H9 (cell line): ENCODE measurements around the gene CARM1. TPM values are rescaled to one million over a fixed set of nuclear protein-coding genes. Genes with fewer than 3 reads are reported as not detected.

Experiments used
- DNase-seq: peaks from one replicate; pipeline ENCODE4 v3.0.0-alpha.2; 2017
- H2AFZ ChIP-seq: one replicate; pipeline ENCODE4 v1.6.1; 2013; ENCODE audit warnings: mild to moderate bottlenecking, low read length, control low read depth, moderate library complexity
- H2AK5ac ChIP-seq: 2 replicates; pipeline ENCODE4 v1.6.1; 2013; ENCODE audit warnings: low read length, control low read depth, mixed read lengths; ENCODE audit not compliant: insufficient read length
- H2BK120ac ChIP-seq: one replicate; pipeline ENCODE4 v1.6.1; 2013; ENCODE audit warnings: low read depth, mild to moderate bottlenecking, low read length, control low read depth, inconsistent platforms; ENCODE audit not compliant: poor library complexity, severe bottlenecking
- H2BK12ac ChIP-seq: 2 replicates; pipeline ENCODE4 v1.6.1; 2013; ENCODE audit warnings: low read length, control low read depth, mixed read lengths, low read depth; ENCODE audit not compliant: insufficient read length
- H2BK15ac ChIP-seq: 2 replicates; pipeline ENCODE4 v1.6.1; 2013; ENCODE audit warnings: low read depth, low read length, control low read depth
- H2BK20ac ChIP-seq: one replicate; pipeline ENCODE4 v1.6.1; 2013; ENCODE audit warnings: low read depth, mild to moderate bottlenecking, low read length, control low read depth, inconsistent platforms; ENCODE audit not compliant: poor library complexity, severe bottlenecking
- H2BK5ac ChIP-seq: 2 replicates; pipeline ENCODE4 v1.6.1; 2013; ENCODE audit warnings: low read length, control low read depth, mixed read lengths; ENCODE audit not compliant: insufficient read length
- H3K14ac ChIP-seq: 2 replicates; pipeline ENCODE4 v1.6.1; 2013; ENCODE audit warnings: low read length, control low read depth; ENCODE audit not compliant: insufficient read depth
- H3K18ac ChIP-seq: 2 replicates; pipeline ENCODE4 v1.6.1; 2013; ENCODE audit warnings: low read depth, mild to moderate bottlenecking, mixed read lengths, low read length, control low read depth; ENCODE audit not compliant: insufficient read length
- H3K23ac ChIP-seq: 2 replicates; pipeline ENCODE4 v1.6.1; 2013; ENCODE audit warnings: low read length, control low read depth, mixed read lengths, low read depth; ENCODE audit not compliant: insufficient read length
- H3K23me2 ChIP-seq: 2 replicates; pipeline ENCODE4 v1.6.1; 2013; ENCODE audit warnings: low read depth, mild to moderate bottlenecking, mixed read lengths, low read length, control low read depth; ENCODE audit not compliant: insufficient read length, poor library complexity, severe bottlenecking
- H3K27ac ChIP-seq: 2 replicates; pipeline ENCODE4 v1.5.1; 2013; ENCODE audit warnings: low read length, control low read depth, mixed read lengths, low read depth; ENCODE audit not compliant: insufficient read length
- H3K27me3 ChIP-seq: 2 replicates; pipeline ENCODE4 v1.6.1; 2013; ENCODE audit warnings: low read length, control low read depth, inconsistent platforms; ENCODE audit not compliant: insufficient read depth
- H3K4ac ChIP-seq: 2 replicates; pipeline ENCODE4 v1.6.1; 2013; ENCODE audit warnings: low read depth, mild to moderate bottlenecking, control low read depth, inconsistent platforms, low read length, moderate library complexity
- H3K4me1 ChIP-seq: 2 replicates; pipeline ENCODE4 v1.6.1; 2013; ENCODE audit warnings: low read length, control low read depth, inconsistent platforms; ENCODE audit not compliant: insufficient read depth
- H3K4me2 ChIP-seq: 2 replicates; pipeline ENCODE4 v1.6.1; 2013; ENCODE audit warnings: low read length, control low read depth, mixed read lengths; ENCODE audit not compliant: insufficient read length, insufficient read depth
- H3K56ac ChIP-seq: 2 replicates; pipeline ENCODE4 v1.6.1; 2013; ENCODE audit warnings: low read depth, mild to moderate bottlenecking, mixed read lengths, low read length, control low read depth; ENCODE audit not compliant: insufficient read length
- H3K79me1 ChIP-seq: 2 replicates; pipeline ENCODE4 v1.6.1; 2013; ENCODE audit warnings: low read depth, mild to moderate bottlenecking, moderate library complexity, low read length, control low read depth, inconsistent platforms; ENCODE audit not compliant: insufficient read depth, poor library complexity, severe bottlenecking
- H3K79me2 ChIP-seq: 2 replicates; pipeline ENCODE4 v1.6.1; 2013; ENCODE audit warnings: low read length, control low read depth, inconsistent platforms; ENCODE audit not compliant: insufficient read depth
- H3K9ac ChIP-seq: 2 replicates; pipeline ENCODE4 v1.6.1; 2013; ENCODE audit warnings: low read length, control low read depth, mixed read lengths; ENCODE audit not compliant: insufficient read length; ENCODE audit errors: extremely low read depth
- H3K9me3 ChIP-seq: one replicate; pipeline ENCODE4 v1.6.1; 2013; ENCODE audit warnings: low read depth, low read length, inconsistent platforms; ENCODE audit not compliant: control insufficient read depth
- H3T11ph ChIP-seq: one replicate; pipeline ENCODE4 v1.6.1; 2013; ENCODE audit warnings: mild to moderate bottlenecking, low read length, control low read depth, inconsistent platforms
- H4K20me1 ChIP-seq: one replicate; pipeline ENCODE4 v1.6.1; 2013; ENCODE audit not compliant: control insufficient read depth, insufficient read length, insufficient read depth
- H4K5ac ChIP-seq: 2 replicates; pipeline ENCODE4 v1.6.1; 2013; ENCODE audit warnings: low read depth, mild to moderate bottlenecking, mixed read lengths, low read length, control low read depth; ENCODE audit not compliant: insufficient read length
- H4K8ac ChIP-seq: replicated peaks from 2 replicates; pipeline ENCODE4 v1.6.1; 2013; ENCODE audit warnings: low read length, control low read depth, mixed read lengths, low read depth; ENCODE audit not compliant: insufficient read length
- H4K91ac ChIP-seq: 2 replicates; pipeline ENCODE4 v1.6.1; 2013; ENCODE audit warnings: low read depth, mild to moderate bottlenecking, moderate library complexity, mixed read lengths, low read length, control low read depth; ENCODE audit not compliant: insufficient read length
- H3K27ac Mint-ChIP-seq, 3 experiments: 2 replicates in 2 of 3; 3 replicates in 1 of 3; pipeline ENCODE4 v1.8.0; 2020 to 2021; ENCODE audit warnings: mixed read lengths in 3 of 3, mild to moderate bottlenecking in 1 of 3, moderate library complexity in 1 of 3
- H3K27me3 Mint-ChIP-seq: 2 replicates; pipeline ENCODE4 v1.8.0; 2021; ENCODE audit warnings: low read depth, mild to moderate bottlenecking, moderate library complexity, mixed read lengths
- H3K36me3 Mint-ChIP-seq, 3 experiments: 2 replicates in 2 of 3; 3 replicates in 1 of 3; pipeline ENCODE4 v1.8.0; 2020 to 2021; ENCODE audit warnings: low read depth in 3 of 3, mixed read lengths in 3 of 3; ENCODE audit not compliant: insufficient read depth in 1 of 3
- H3K4me1 Mint-ChIP-seq, 2 experiments: 2 replicates each; pipeline ENCODE4 v1.8.0; 2020; ENCODE audit warnings: mixed read lengths in 2 of 2
- H3K4me3 Mint-ChIP-seq, 2 experiments: 2 replicates in 1 of 2; 3 replicates in 1 of 2; pipeline ENCODE4 v1.8.0; 2020 to 2021; ENCODE audit warnings: mild to moderate bottlenecking in 2 of 2, mixed read lengths in 2 of 2, moderate library complexity in 1 of 2
- H3K9me3 Mint-ChIP-seq, 2 experiments: 2 replicates in 1 of 2; 3 replicates in 1 of 2; pipeline ENCODE4 v1.8.0; 2020; ENCODE audit warnings: mild to moderate bottlenecking in 2 of 2, mixed read lengths in 2 of 2, moderate library complexity in 1 of 2
- WGBS: extraction: QIAGEN DNeasy Blood & Tissue Kit; methylation state at CpG from one replicate; pipeline ENCODE4 v1.1.7; 2013; ENCODE audit warnings: missing lambda C conversion rate, low lambda C conversion rate, mixed read lengths; ENCODE audit not compliant: insufficient read length; ENCODE audit errors: extremely low coverage; 5-methylcytosine and 5-hydroxymethylcytosine counted together
- total RNA-seq: library from RNA; stranded (reverse); gene quantifications from 2 replicates; pipeline ENCODE4 v1.2.1, GENCODE V29; 2021
- TF ChIP-seq, protein P1 (sequence below): fragments of 200-600 bp; sonication (generic); conservative IDR thresholded peaks from 3 replicates; pipeline ENCODE4 v1.8.0; 2021; ENCODE audit warnings: antibody characterized with exemption, mild to moderate bottlenecking

Gene CARM1
- total RNA-seq, 1 experiment from 2014 or later = 111 TPM

DNA sequence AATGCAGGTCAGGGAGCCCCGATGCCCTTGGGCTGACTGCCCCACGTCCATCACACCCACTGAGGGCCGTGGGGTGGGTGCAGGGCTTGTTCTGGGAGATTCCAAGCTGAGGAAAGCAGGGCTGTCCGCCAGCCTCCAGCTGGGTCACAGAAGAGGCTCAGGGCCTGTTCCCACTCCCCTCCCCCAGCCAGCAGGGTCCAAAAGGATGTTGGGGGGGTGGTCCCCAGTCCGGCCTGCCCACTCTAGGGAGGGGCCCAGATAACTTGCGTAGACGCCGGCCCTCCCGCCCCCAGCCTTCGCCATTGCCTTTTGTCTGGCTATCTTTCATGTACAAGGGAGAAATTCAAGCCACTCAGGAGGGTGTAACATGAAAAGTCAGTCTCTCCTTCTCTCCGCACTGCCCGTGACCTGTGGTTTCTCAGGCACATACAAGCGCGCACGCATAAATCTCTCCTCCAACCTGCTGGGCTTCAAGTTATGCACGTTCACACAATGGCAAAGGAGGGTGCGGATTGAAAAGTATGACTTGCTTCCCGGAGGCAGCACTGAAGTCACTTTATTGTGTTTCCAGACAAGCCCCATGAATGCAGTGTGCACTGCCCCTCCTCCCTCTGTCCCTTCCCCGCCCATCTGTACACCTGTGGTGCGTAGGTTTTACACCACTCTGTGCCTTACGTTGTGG lies 20.2 kb downstream of the CARM1 start:
- H3K27me3 Mint-ChIP-seq = no peaks in the 10 kb centered on the region; the same call in 1 of the 2 replicates
- peaks cover 13% of the 10 kb centered on the region; the same call in 1 of the 2 replicates for H3K79me2 ChIP-seq
- H3K23me2 ChIP-seq = no peaks in the 10 kb centered on the region
- H2AFZ ChIP-seq = no peak overlapping the region
- H3K9me3 ChIP-seq = no peaks in the 10 kb centered on the region
- H2BK15ac ChIP-seq = no peak overlapping the region
- no peak overlapping the region for H2AK5ac ChIP-seq
- H3K4me1 ChIP-seq = peaks cover 11% of the 10 kb centered on the region; the same call in 1 of the 2 replicates
- H3K27ac Mint-ChIP-seq = peak overlapping the region; percentile 41 to 78 (median 56); a peak in 5 of 7 replicates
- H3K9ac ChIP-seq = no peak overlapping the region
- no peak overlapping the region for H3K18ac ChIP-seq
- no peak overlapping the region for H4K91ac ChIP-seq
- no CpG with 5 or more reads among the region's 21 CpGs for WGBS
- no peak overlapping the region for H3K4me2 ChIP-seq
- H3K79me1 ChIP-seq = no peaks in the 10 kb centered on the region
- no peak overlapping the region for H2BK12ac ChIP-seq
- no peak overlapping the region for H4K8ac ChIP-seq
- no peaks in the 10 kb centered on the region for H3K9me3 Mint-ChIP-seq
- no peak overlapping the region for H3T11ph ChIP-seq
- no peak overlapping the region for H3K14ac ChIP-seq
- TF ChIP-seq, protein P1, sequence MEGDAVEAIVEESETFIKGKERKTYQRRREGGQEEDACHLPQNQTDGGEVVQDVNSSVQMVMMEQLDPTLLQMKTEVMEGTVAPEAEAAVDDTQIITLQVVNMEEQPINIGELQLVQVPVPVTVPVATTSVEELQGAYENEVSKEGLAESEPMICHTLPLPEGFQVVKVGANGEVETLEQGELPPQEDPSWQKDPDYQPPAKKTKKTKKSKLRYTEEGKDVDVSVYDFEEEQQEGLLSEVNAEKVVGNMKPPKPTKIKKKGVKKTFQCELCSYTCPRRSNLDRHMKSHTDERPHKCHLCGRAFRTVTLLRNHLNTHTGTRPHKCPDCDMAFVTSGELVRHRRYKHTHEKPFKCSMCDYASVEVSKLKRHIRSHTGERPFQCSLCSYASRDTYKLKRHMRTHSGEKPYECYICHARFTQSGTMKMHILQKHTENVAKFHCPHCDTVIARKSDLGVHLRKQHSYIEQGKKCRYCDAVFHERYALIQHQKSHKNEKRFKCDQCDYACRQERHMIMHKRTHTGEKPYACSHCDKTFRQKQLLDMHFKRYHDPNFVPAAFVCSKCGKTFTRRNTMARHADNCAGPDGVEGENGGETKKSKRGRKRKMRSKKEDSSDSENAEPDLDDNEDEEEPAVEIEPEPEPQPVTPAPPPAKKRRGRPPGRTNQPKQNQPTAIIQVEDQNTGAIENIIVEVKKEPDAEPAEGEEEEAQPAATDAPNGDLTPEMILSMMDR = no peak
- H3K4me3 Mint-ChIP-seq = no peak overlapping the region; a peak in 1 of 5 replicates
- H3K36me3 Mint-ChIP-seq = peaks cover 0 to 3% (median 0%) of the 10 kb centered on the region in 3 experiments; a peak in 3 of 7 replicates
- H3K23ac ChIP-seq = no peak overlapping the region
- no peak overlapping the region for H3K27ac ChIP-seq
- no peak overlapping the region for H2BK20ac ChIP-seq
- H3K4ac ChIP-seq = no peak overlapping the region
- H3K56ac ChIP-seq = no peak overlapping the region
- DNase-seq = peak; percentile 26
- no peaks in the 10 kb centered on the region for H4K20me1 ChIP-seq
- no peak overlapping the region for H4K5ac ChIP-seq
- no peaks in the 10 kb centered on the region for H3K27me3 ChIP-seq
- H3K4me1 Mint-ChIP-seq = peaks cover 67 to 72% of the 10 kb centered on the region in 2 experiments
- no peak overlapping the region for H2BK5ac ChIP-seq
- no peak overlapping the region for H2BK120ac ChIP-seq
